Caco-2 (cell line): Measurements from ENCODE around the gene DAO. TPM values are rescaled to one million over a fixed set of nuclear protein-coding genes. Genes with fewer than 3 reads are reported as not detected.
"Not testable (repeated sequence)": the region's sequence is repeated elsewhere in the genome, so short reads cannot be mapped to it uniquely, and the experiment has no call there.

Source experiments
- BruUV-seq: library from RNA; stranded (reverse); fragments of 400-500 nt; replicated peaks from 2 replicates; lab custom pipeline; 2021; lab: Mats Ljungman, UMichigan
- CTCF ChIA-PET: fragments of 300-600 bp; sonication (Branson Sonifier 250); formaldehyde crosslinking; loops from one replicate; lab custom pipeline; 2022; ENCODE audit warnings: antibody characterized with exemption; lab: Charles Lee
- POLR2A ChIA-PET: fragments of 300-600 bp; sonication (Branson Sonifier 250); formaldehyde crosslinking; loops from one replicate; lab custom pipeline; 2022; ENCODE audit warnings: antibody characterized with exemption; lab: Charles Lee
- DNase-seq, 2 experiments: peaks; one replicate each; pipeline versions ENCODE4 v3.0.0 to v3.0.0-alpha.2; 2020 to 2022
- H3K27me3 ChIP-seq: replicated peaks from 2 replicates; pipeline ENCODE4 v1.6.0; 2011; ENCODE audit warnings: low read length; ENCODE audit not compliant: control insufficient read depth, insufficient read depth
- H3K36me3 ChIP-seq: 2 replicates; pipeline ENCODE4 v1.5.1; 2011; ENCODE audit warnings: low read length; ENCODE audit not compliant: control insufficient read depth, insufficient read depth
- H3K4me1 ChIP-seq: fragments of 250-450 bp; sonication (Bioruptor Pico); 2 replicates; pipeline ENCODE4 v1.5.1; 2020; ENCODE audit warnings: mild to moderate bottlenecking
- H3K4me3 ChIP-seq: 2 replicates; pipeline ENCODE4 v1.5.1; 2011; ENCODE audit warnings: low read depth, mild to moderate bottlenecking, control low read depth, low read length
- H3K9me3 ChIP-seq: fragments of 250-450 bp; sonication (Bioruptor Pico); 2 replicates; pipeline ENCODE4 v1.5.1; 2020; ENCODE audit warnings: mild to moderate bottlenecking, moderate library complexity
- H3K27ac Mint-ChIP-seq: one replicate; pipeline ENCODE4 v1.8.0; 2022; ENCODE audit warnings: mixed read lengths; ENCODE audit not compliant: unreplicated experiment
- H3K27me3 Mint-ChIP-seq: one replicate; pipeline ENCODE4 v1.8.0; 2022; ENCODE audit warnings: mixed read lengths; ENCODE audit not compliant: insufficient read depth, unreplicated experiment
- H3K36me3 Mint-ChIP-seq: one replicate; pipeline ENCODE4 v1.8.0; 2022; ENCODE audit warnings: mild to moderate bottlenecking, mixed read lengths; ENCODE audit not compliant: insufficient read depth, unreplicated experiment
- H3K4me1 Mint-ChIP-seq: one replicate; pipeline ENCODE4 v1.8.0; 2022; ENCODE audit warnings: low read depth, mixed read lengths; ENCODE audit not compliant: unreplicated experiment
- H3K4me3 Mint-ChIP-seq: one replicate; pipeline ENCODE4 v1.8.0; 2022; ENCODE audit warnings: mild to moderate bottlenecking, moderate library complexity, mixed read lengths; ENCODE audit not compliant: unreplicated experiment
- H3K9me3 Mint-ChIP-seq: one replicate; pipeline ENCODE4 v1.8.0; 2022; ENCODE audit warnings: mixed read lengths; ENCODE audit not compliant: unreplicated experiment
- intact Hi-C: fragments of 100-400 bp; cut with micrococcal nuclease; formaldehyde crosslinking; loops from one replicate; pipeline ENCODE4 v1.10.0; 2022; ENCODE audit not compliant: unreplicated experiment
- total RNA-seq: library from RNA; stranded (reverse); gene quantifications from 2 replicates; pipeline ENCODE4 v1.2.3, GENCODE V29; 2022
- TF ChIP-seq, protein P1 (sequence below), 2 experiments: fragments of 200-600 bp in 1 of 2; IDR thresholded peaks; 1 replicate in 1 of 2; 2 replicates in 1 of 2; pipeline versions ENCODE4 v1.5.1 to v1.8.0; 2011 to 2022; ENCODE audit warnings: antibody characterized with exemption in 1 of 2, control low read depth in 1 of 2, inconsistent platforms in 1 of 2, low read depth in 1 of 2, low read length in 1 of 2, mild to moderate bottlenecking in 1 of 2, moderate library complexity in 1 of 2; ENCODE audit not compliant: insufficient read depth in 1 of 2, severe bottlenecking in 1 of 2, unreplicated experiment in 1 of 2

DAO gene
- total RNA-seq, 1 experiment from 2014 or later: not detected

DNA sequence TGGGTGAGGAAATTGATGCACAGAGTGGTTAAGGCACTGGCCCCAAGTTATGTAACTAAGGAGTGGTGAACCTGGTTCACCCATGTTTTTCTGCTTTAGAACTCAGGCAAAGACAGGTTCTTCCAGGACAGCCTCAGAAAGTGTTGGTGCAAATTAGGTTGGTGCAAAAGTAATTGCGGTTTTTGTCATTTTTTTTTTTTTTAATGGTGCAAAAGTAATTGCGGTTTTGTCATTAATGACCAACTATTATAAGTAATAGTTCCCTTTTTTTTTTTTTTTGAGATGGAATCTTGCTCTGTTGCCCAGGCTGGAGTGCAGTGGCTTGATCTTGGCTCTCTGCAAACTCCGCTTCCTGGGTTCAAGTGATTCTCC is 17.3 kb upstream of the DAO start:
- H3K27ac Mint-ChIP-seq: no peak overlapping the region
- DNase-seq: no peak
- H3K4me1 Mint-ChIP-seq: peaks cover 7% of the 10 kb centered on the region
- TF ChIP-seq, protein P1, sequence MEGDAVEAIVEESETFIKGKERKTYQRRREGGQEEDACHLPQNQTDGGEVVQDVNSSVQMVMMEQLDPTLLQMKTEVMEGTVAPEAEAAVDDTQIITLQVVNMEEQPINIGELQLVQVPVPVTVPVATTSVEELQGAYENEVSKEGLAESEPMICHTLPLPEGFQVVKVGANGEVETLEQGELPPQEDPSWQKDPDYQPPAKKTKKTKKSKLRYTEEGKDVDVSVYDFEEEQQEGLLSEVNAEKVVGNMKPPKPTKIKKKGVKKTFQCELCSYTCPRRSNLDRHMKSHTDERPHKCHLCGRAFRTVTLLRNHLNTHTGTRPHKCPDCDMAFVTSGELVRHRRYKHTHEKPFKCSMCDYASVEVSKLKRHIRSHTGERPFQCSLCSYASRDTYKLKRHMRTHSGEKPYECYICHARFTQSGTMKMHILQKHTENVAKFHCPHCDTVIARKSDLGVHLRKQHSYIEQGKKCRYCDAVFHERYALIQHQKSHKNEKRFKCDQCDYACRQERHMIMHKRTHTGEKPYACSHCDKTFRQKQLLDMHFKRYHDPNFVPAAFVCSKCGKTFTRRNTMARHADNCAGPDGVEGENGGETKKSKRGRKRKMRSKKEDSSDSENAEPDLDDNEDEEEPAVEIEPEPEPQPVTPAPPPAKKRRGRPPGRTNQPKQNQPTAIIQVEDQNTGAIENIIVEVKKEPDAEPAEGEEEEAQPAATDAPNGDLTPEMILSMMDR (IDR thresholded peaks at IDR 0.05; ENCODE audit: insufficient read depth in 1 of 2, low read depth in 1 of 2, low read length in 1 of 2, severe bottlenecking in 1 of 2, unreplicated experiment in 1 of 2): no peak
- Histone ChIP-seq H3K4me3 (no peak overlapping the region), H3K27me3 (no peaks in the 10 kb centered on the region), H3K4me1 (no peaks in the 10 kb centered on the region), H3K36me3 (no peaks in the 10 kb centered on the region), H3K9me3 (no peaks in the 10 kb centered on the region)
- BruUV-seq: no TSS peak
- H3K4me3 Mint-ChIP-seq: no peak overlapping the region
- ChIA-PET CTCF (no interaction called here), POLR2A (interaction anchor here (0.5 to 0.6 kb wide), 2 partner anchors 201 to 292 kb away, joined by 3 to 6 read pairs; no protein-coding TSS in a partner anchor)
- no peaks in the 10 kb centered on the region for H3K27me3 Mint-ChIP-seq
- H3K36me3 Mint-ChIP-seq: peaks cover 10% of the 10 kb centered on the region
- H3K9me3 Mint-ChIP-seq: peaks cover 9% of the 10 kb centered on the region
- intact Hi-C loops: no loop called here

DNA sequence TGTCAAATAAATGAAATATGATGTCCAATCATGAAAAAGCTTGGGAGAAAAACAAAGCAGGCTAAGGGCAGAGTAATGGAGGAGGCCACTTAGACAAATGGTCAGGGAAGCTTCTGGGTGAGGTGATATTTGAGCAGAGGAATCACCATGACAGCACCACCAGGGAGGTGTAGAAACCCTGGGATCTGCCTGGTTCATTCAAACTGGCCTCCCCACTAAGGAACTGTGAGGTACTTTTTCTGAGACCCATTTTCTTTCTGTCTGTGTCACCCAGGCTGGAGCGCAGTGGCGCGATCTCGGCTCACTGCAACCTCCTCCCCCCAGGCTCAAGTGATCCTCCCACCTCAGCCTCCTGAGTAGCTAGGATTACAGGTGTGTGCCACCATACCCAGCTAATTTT is 14.7 kb upstream of the DAO start:
- Mint-ChIP-seq H3K27me3 (no peaks in the 10 kb centered on the region), H3K9me3 (peaks cover 9% of the 10 kb centered on the region), H3K4me3 (no peak overlapping the region), H3K4me1 (no peaks in the 10 kb centered on the region), H3K27ac (no peak overlapping the region), H3K36me3 (no peaks in the 10 kb centered on the region)
- no peaks in the 10 kb centered on the region for H3K36me3 ChIP-seq
- no peaks in the 10 kb centered on the region for H3K9me3 ChIP-seq
- no peaks in the 10 kb centered on the region for H3K27me3 ChIP-seq
- intact Hi-C loops: no loop called here
- no peak for DNase-seq
- TF ChIP-seq, protein P1 (IDR thresholded peaks at IDR 0.05; ENCODE audit: insufficient read depth in 1 of 2, low read depth in 1 of 2, low read length in 1 of 2, severe bottlenecking in 1 of 2, unreplicated experiment in 1 of 2): no peak
- no TSS peak for BruUV-seq
- CTCF ChIA-PET: no interaction called here
- H3K4me1 ChIP-seq: no peaks in the 10 kb centered on the region
- no peak overlapping the region for H3K4me3 ChIP-seq
- POLR2A ChIA-PET: no interaction called here

DNA sequence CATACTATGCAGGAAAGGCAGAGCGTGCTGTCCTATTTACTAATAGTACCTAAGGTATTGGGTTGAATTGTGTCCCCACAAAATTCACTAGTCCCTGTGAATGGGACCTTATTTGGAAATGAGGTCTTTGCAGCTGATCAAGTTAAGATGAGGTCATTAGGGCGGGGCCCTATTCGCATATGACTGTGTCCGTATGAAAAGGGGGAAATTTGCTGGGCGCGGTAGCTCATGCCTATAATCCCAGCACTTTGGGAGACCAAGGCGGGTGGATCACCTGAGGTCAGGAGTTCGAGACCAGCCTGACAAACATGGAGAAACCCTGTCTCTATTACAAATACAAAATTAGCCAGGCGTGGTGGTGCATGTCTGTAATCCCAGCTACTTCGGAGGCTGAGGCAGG is 13.8 kb upstream of the DAO start:
- H3K36me3 ChIP-seq, H3K9me3 Mint-ChIP-seq, H3K27me3 ChIP-seq, H3K27me3 Mint-ChIP-seq, H3K27ac Mint-ChIP-seq, intact Hi-C loops, BruUV-seq, H3K36me3 Mint-ChIP-seq, H3K4me3 Mint-ChIP-seq, H3K4me3 ChIP-seq, H3K9me3 ChIP-seq, POLR2A ChIA-PET, H3K4me1 Mint-ChIP-seq, DNase-seq, H3K4me1 ChIP-seq: not testable (repeated sequence)
- CTCF ChIA-PET: interaction anchor here (0.7 kb wide), 3 partner anchors 16 to 85 kb away, joined by 3 to 4 read pairs (median 4); no protein-coding TSS in a partner anchor

DNA sequence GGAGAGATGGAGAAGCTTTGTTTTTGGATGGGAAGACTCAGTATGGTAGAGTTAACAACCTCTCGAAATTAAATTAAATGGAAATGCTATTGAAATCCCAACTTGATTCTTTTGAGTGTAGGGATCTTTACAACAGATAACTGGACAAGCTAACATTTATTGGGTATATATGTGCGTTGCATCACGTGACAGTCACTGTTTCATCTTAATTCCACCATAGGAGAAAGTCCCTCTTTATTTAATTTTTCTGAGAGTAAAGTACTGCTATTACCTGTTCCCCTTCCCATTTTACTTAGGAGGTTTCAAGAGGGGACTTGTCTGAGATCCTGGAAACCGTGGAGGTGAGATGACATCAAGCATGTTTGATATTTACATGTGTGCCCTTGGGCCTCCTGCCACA is 11.1 kb upstream of the DAO start:
- Mint-ChIP-seq H3K27me3 (no peaks in the 10 kb centered on the region), H3K4me3 (no peak overlapping the region), H3K36me3 (no peaks in the 10 kb centered on the region), H3K9me3 (no peaks in the 10 kb centered on the region), H3K27ac (no peak overlapping the region), H3K4me1 (no peaks in the 10 kb centered on the region)
- DNase-seq: no peak
- ChIA-PET CTCF (interaction anchor here (1.3 kb wide), 1 partner anchor 15 kb away, joined by 3 read pairs; no protein-coding TSS in a partner anchor), POLR2A (no interaction called here)
- H3K27me3 ChIP-seq: no peaks in the 10 kb centered on the region
- no peaks in the 10 kb centered on the region for H3K9me3 ChIP-seq
- TF ChIP-seq, protein P1 (IDR thresholded peaks at IDR 0.05; ENCODE audit: insufficient read depth in 1 of 2, low read depth in 1 of 2, low read length in 1 of 2, severe bottlenecking in 1 of 2, unreplicated experiment in 1 of 2): no peak
- intact Hi-C loops: no loop called here
- BruUV-seq: no TSS peak
- H3K4me1 ChIP-seq: peaks cover 5% of the 10 kb centered on the region
- H3K36me3 ChIP-seq: no peaks in the 10 kb centered on the region
- no peak overlapping the region for H3K4me3 ChIP-seq
